Stimulated activated naive CD4-positive, alpha-beta T cell treated with Interleukin-2 at 50 U/mL for 16 hours (primary cell): ENCODE data around the gene CHD5.
"Not testable (repeated sequence)": the region's sequence is repeated elsewhere in the genome, so short reads cannot be mapped to it uniquely, and the experiment has no call there.

Experiments
- DNase-seq: peaks from one replicate; lab custom pipeline; 2025; lab: John Stamatoyannopoulos, UW

CHD5 gene

GRCh38 chr1:6086358-6086757, 93.8 kb downstream of the CHD5 start:
- no peak for DNase-seq

GRCh38 chr1:6085666-6086065, 94.5 kb downstream of the CHD5 start:
- DNase-seq = no peak

GRCh38 chr1:6084781-6085495, 95.2 kb downstream of the CHD5 start:
- DNase-seq = no peak

GRCh38 chr1:6083801-6084446, 96.2 kb downstream of the CHD5 start:
- DNase-seq = no peak

GRCh38 chr1:6083385-6083784, 96.7 kb downstream of the CHD5 start:
- DNase-seq = no peak

GRCh38 chr1:6082430-6082971, 97.6 kb downstream of the CHD5 start:
- DNase-seq = no peak

- DNase-seq = no peak
Observed at GRCh38 chr1:6081901-6082300, 98.2 kb downstream of the CHD5 start.

GRCh38 chr1:6080469-6080868, 99.7 kb downstream of the CHD5 start:
- no peak for DNase-seq

- DNase-seq = no peak
Observed at GRCh38 chr1:6077919-6078318, 102.2 kb downstream of the CHD5 start.

- DNase-seq = no peak
Observed at GRCh38 chr1:6077506-6077905, 102.6 kb downstream of the CHD5 start.

GRCh38 chr1:6077061-6077460, 103.1 kb downstream of the CHD5 start:
- DNase-seq = not testable (repeated sequence)

- DNase-seq = no peak
Observed at GRCh38 chr1:6075748-6076147, 104.4 kb downstream of the CHD5 start.

GRCh38 chr1:6074192-6074901, 105.8 kb downstream of the CHD5 start:
- DNase-seq = no peak

- DNase-seq = no peak
Observed at GRCh38 chr1:6073480-6074053, 106.6 kb downstream of the CHD5 start.

- no peak for DNase-seq
Observed at GRCh38 chr1:6072774-6073479, 107.2 kb downstream of the CHD5 start.

GRCh38 chr1:6071219-6071618, 108.9 kb downstream of the CHD5 start:
- no peak for DNase-seq

- DNase-seq = no peak
Observed at GRCh38 chr1:6070450-6070974, 109.6 kb downstream of the CHD5 start.

GRCh38 chr1:6069573-6069972, 110.5 kb downstream of the CHD5 start:
- DNase-seq = no peak

GRCh38 chr1:6068932-6069331, 111.2 kb downstream of the CHD5 start:
- no peak for DNase-seq

- DNase-seq = no peak
Observed at GRCh38 chr1:6068073-6068472, 112.0 kb downstream of the CHD5 start.

- no peak for DNase-seq
Observed at GRCh38 chr1:6066680-6067079, 113.4 kb downstream of the CHD5 start.
